Right atrium auricular region (tissue), 2 donors: ENCODE results near the gene TAF4. TPM values are rescaled to one million over a fixed set of nuclear protein-coding genes. Genes with fewer than 3 reads are reported as not detected.

Experiments used
- DNase-seq: peaks from one replicate; pipeline ENCODE4 v3.0.0-alpha.2; 2019; ENCODE audit warnings: low spot score
- H3K27ac ChIP-seq, 2 donors: fragments of 200-600 bp; sonication (generic); 1 replicate in 1 of 2; 2 replicates in 1 of 2; pipeline ENCODE4 v1.5.1; 2016 to 2019
- H3K27me3 ChIP-seq, 2 donors: fragments of 200-600 bp; sonication (generic); one replicate each; pipeline versions ENCODE4 v1.5.1 to v1.6.0; 2017 to 2019
- H3K36me3 ChIP-seq: fragments of 200-600 bp; sonication (generic); one replicate; pipeline ENCODE4 v1.5.1; 2016
- H3K4me1 ChIP-seq, 2 donors: fragments of 200-600 bp; sonication (generic); one replicate each; pipeline versions ENCODE4 v1.5.1 to v1.6.0; 2017 to 2019
- H3K4me3 ChIP-seq, 2 donors: fragments of 200-600 bp; sonication (generic); 1 replicate in 1 of 2; 2 replicates in 1 of 2; pipeline ENCODE4 v1.5.1; 2017 to 2019; ENCODE audit warnings: mild to moderate bottlenecking in 1 of 2, moderate library complexity in 1 of 2
- H3K9me3 ChIP-seq, 2 donors: fragments of 200-600 bp; sonication (generic); one replicate each; pipeline ENCODE4 v1.5.1; 2019
- total RNA-seq, 2 donors: library from RNA; depleted of rRNA; stranded (reverse); fragments of >200 nt; gene quantifications; one replicate each; pipeline ENCODE4 v1.1.0, GENCODE V29; 2016
- TF ChIP-seq, protein P1 (sequence below), 2 donors: fragments of 200-600 bp; sonication (generic); IDR thresholded peaks; one replicate each; pipeline ENCODE4 v1.5.1; 2019; ENCODE audit warnings: antibody characterized with exemption in 2 of 2

Gene TAF4
- total RNA-seq, 2 donors from 2014 or later = 8.3 to 18.0 TPM

DNA sequence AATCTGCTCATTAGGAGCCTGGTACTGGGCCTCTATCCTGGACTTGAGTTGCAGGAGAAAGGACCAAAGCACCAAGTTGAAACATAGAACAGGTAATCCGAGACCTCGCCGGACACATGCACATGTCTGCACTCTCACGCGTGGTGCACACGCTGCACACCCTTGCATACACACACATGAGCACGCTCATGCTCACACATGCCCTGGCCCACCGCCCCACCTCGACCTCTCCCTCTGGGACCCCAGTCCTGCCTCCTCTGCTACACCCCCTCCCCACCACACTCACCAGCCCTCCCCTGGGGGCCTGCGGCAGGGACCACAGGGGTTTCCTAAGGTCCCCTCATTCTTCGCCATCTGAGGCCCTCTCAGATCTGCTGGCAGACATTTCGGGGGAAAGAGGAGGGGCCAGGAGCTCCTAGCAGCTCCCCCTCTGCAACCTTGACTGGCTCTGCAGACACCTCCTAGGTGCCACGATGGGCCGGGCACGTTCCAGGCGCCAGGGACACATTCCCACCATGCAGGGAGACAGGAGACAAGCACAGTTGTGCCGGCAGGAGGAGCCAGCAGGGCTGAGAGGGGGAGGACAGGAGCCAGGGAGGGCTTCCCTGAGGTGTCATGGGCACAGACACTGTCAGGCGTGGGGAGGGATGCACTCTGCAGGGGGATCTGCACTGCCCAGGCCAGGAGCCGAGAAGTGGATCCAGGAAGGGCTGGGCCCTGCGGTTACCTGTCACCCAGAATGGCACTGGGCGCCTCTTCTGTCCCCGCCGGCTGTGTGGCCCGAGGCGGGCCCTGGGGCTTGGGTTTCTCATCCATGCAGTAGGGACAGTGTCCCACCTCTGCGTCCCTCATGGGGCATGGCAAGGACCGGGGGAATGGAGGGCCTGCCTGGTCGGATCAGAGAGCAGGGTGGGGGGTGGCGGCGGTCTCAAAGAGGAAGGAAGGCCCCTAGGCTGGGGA lies 31.0 kb upstream of the TAF4 start:
- Histone ChIP-seq H3K36me3 (no peaks in the 10 kb centered on the region), H3K4me1 (no peaks in the 10 kb centered on the region), H3K27ac (no peak overlapping the region), H3K9me3 (peaks cover 0 to 17% of the 10 kb centered on the region in 2 donors), H3K4me3 (no peak overlapping the region), H3K27me3 (no peaks in the 10 kb centered on the region)
- TF ChIP-seq, protein P1, sequence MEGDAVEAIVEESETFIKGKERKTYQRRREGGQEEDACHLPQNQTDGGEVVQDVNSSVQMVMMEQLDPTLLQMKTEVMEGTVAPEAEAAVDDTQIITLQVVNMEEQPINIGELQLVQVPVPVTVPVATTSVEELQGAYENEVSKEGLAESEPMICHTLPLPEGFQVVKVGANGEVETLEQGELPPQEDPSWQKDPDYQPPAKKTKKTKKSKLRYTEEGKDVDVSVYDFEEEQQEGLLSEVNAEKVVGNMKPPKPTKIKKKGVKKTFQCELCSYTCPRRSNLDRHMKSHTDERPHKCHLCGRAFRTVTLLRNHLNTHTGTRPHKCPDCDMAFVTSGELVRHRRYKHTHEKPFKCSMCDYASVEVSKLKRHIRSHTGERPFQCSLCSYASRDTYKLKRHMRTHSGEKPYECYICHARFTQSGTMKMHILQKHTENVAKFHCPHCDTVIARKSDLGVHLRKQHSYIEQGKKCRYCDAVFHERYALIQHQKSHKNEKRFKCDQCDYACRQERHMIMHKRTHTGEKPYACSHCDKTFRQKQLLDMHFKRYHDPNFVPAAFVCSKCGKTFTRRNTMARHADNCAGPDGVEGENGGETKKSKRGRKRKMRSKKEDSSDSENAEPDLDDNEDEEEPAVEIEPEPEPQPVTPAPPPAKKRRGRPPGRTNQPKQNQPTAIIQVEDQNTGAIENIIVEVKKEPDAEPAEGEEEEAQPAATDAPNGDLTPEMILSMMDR (IDR thresholded peaks at IDR 0.05) = no peak
- no peak for DNase-seq

DNA sequence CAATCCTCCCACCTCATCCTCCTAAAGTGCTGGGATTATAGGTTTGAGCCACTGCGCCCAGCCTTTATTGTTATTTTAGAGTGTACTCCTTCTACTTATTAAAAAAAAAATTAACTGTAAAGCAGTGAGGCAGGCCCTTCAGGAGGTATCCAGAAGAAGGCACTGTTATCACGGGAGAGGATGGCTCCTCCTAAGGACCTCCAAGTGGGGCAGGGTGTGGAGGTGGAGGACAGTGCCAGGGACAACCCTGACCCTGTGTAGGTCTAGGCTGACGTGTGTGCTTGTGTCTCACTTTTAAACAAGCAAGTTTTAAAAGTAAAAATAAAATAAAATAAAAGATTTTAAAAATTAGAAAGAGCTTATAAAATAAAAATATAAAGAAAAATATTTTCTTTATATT lies 23.7 kb upstream of the TAF4 start:
- Histone ChIP-seq H3K27me3 (no peaks in the 10 kb centered on the region), H3K4me1 (no peaks in the 10 kb centered on the region), H3K9me3 (no peaks in the 10 kb centered on the region), H3K27ac (no peak overlapping the region), H3K4me3 (no peak overlapping the region), H3K36me3 (no peaks in the 10 kb centered on the region)
- TF ChIP-seq, protein P1 (IDR thresholded peaks at IDR 0.05) = no peak
- no peak for DNase-seq

DNA sequence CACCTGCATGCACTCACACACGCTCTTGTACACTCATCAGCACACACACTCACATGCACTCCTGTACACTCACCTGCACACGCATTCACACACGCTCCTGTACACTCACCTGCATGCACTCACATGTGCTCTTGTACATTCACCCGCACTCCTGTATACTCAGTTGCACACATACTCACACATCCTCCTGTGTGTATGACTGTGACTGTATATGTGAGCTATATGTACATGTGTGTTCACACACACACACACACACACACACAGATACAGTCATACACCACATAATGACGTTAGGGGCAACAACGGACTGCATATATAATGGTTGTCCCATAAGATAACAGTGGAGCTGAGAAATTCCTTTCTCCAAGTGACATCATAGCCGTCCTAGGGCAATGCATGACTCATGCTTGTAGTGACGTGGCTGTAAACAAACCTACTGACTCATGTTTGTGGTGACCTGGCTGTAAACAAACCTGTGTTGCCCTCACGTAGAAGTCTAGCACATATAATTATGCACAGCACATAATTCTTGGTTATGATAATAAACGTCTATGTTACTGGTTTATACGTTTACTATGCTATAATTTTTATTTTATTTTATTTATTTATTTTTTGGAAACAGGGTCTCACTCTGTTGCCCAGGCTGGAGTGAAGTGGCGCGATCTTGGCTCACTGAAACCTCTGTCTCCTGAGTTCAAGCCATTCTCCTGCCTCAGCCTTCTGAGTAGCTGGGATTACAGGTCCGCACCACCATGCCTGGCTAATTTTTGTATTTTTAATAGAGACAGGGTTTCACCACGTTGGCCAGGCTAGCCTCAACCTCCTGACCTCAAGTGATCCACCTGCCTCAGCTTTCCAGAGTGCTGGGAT lies 22.8 kb upstream of the TAF4 start:
- no peaks in the 10 kb centered on the region for H3K27me3 ChIP-seq
- no peak for DNase-seq

DNA sequence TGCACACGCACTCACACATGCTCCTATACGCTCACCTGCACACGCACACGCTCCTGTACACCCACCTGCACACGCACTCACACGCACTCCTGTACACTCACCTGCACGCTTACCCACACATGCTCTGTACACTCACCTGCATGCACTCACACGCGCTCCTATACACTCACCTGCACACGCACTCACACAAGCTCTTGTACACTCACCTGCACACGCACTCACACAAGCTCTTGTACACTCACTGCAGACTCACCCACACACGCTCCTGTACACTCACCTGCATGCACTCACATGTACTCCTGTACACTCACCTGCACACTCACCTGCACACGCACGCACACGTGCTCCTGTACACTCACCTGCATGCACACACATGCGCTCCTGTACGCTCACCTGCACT lies 22.0 kb upstream of the TAF4 start:
- DNase-seq = no peak
- H3K4me1 ChIP-seq = no peaks in the 10 kb centered on the region
- TF ChIP-seq, protein P1 (IDR thresholded peaks at IDR 0.05) = no peak
- H3K9me3 ChIP-seq = no peaks in the 10 kb centered on the region
- no peaks in the 10 kb centered on the region for H3K27me3 ChIP-seq
- H3K4me3 ChIP-seq = no peak overlapping the region
- H3K27ac ChIP-seq = no peak overlapping the region
- no peaks in the 10 kb centered on the region for H3K36me3 ChIP-seq

More for the DNA sequence above, 22.8 kb upstream of the TAF4 start:
- H3K4me3 ChIP-seq = no peak overlapping the region
- no peaks in the 10 kb centered on the region for H3K9me3 ChIP-seq
- TF ChIP-seq, protein P1 (IDR thresholded peaks at IDR 0.05) = no peak
- H3K27ac ChIP-seq = no peak overlapping the region
- no peaks in the 10 kb centered on the region for H3K4me1 ChIP-seq
- H3K36me3 ChIP-seq = no peaks in the 10 kb centered on the region

DNA sequence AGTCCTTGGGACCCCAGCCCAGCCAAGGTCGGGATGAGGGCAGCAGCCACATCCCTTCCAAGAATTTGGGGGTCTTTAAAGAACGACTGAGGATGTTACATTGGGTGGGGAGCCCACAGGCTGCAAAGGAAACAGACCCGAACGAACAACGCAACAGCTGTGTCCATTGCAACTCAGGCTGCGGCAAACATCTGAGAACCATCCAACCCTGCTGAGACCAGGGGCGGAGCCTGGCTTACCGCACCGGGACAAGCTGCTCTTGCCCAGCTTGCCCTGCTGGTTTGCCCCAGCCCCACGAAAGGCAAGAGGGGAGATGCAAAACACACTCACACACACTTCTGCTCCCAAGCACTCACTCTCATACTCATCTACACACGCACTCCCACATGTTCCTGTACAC lies 21.5 kb upstream of the TAF4 start:
- Histone ChIP-seq H3K36me3 (no peaks in the 10 kb centered on the region), H3K4me3 (no peak overlapping the region), H3K9me3 (no peaks in the 10 kb centered on the region), H3K27ac (no peak overlapping the region), H3K4me1 (no peaks in the 10 kb centered on the region), H3K27me3 (no peaks in the 10 kb centered on the region)
- no peak for DNase-seq
- TF ChIP-seq, protein P1 (IDR thresholded peaks at IDR 0.05) = no peak
